B cell (primary cell): ENCODE data around the gene ATP2A1. TPM values are rescaled to one million over a fixed set of nuclear protein-coding genes. Genes with fewer than 3 reads are reported as not detected.

Experiments used
- ATAC-seq: fragments of 200-7000 bp; cut with Tn5 transposase; one replicate; pipeline ENCODE4 v1.10.0; 2021; ENCODE audit warnings: low read depth, mild to moderate bottlenecking, moderate number of reproducible peaks, moderate library complexity
- CTCF ChIA-PET: fragments of 350-600 bp; sonication (Branson Sonifier 250); formaldehyde crosslinking; loops from one replicate; lab custom pipeline; 2021; ENCODE audit warnings: antibody characterized with exemption, inconsistent platforms; lab: Charles Lee
- POLR2A ChIA-PET: fragments of 350-600 bp; sonication (Branson Sonifier 250); formaldehyde crosslinking; loops from one replicate; lab custom pipeline; 2021; ENCODE audit warnings: antibody characterized with exemption; lab: Charles Lee
- DNase-seq: peaks from one replicate; pipeline ENCODE4 v3.0.0; 2013
- H2AFZ ChIP-seq: 2 replicates; pipeline ENCODE4 v1.6.1; 2012; ENCODE audit warnings: mild to moderate bottlenecking, low read depth, low read length; ENCODE audit not compliant: insufficient read depth, poor library complexity, severe bottlenecking
- H3K27ac ChIP-seq, 2 donors: 1 replicate in 1 of 2; 2 replicates in 1 of 2; pipeline ENCODE4 v1.5.1; 2012 to 2013; ENCODE audit warnings: low read length in 2 of 2, mild to moderate bottlenecking in 2 of 2, moderate library complexity in 1 of 2
- H3K27me3 ChIP-seq, 4 experiments: fragments of 200-600 bp in 1 of 4; sonication (generic) in 1 of 4; replicated peaks in 1 of 4; 1 replicate in 2 of 4; 2 replicates in 2 of 4; pipeline versions ENCODE4 v1.6.1 to v1.7.0; 2013 to 2016; ENCODE audit warnings: low read length in 3 of 4, mild to moderate bottlenecking in 2 of 4, mixed read lengths in 1 of 4, moderate library complexity in 1 of 4; ENCODE audit not compliant: insufficient read depth in 4 of 4, control insufficient read depth in 3 of 4; ENCODE audit errors: control extremely low read depth in 1 of 4
- H3K36me3 ChIP-seq, 2 experiments: replicated peaks in 1 of 2; 1 replicate in 1 of 2; 2 replicates in 1 of 2; pipeline versions ENCODE4 v1.6.1 to v1.7.1; 2013; ENCODE audit warnings: low read length in 1 of 2; ENCODE audit not compliant: insufficient read depth in 2 of 2, control insufficient read depth in 1 of 2; ENCODE audit errors: control extremely low read depth in 1 of 2, extremely low read depth in 1 of 2
- H3K4me1 ChIP-seq, 2 donors: fragments of 200-600 bp in 1 of 2; sonication (generic) in 1 of 2; 1 replicate in 1 of 2; 2 replicates in 1 of 2; pipeline versions ENCODE4 v1.5.1 to v1.6.1; 2013 to 2017; ENCODE audit warnings: low read length in 2 of 2; ENCODE audit not compliant: control insufficient read depth in 2 of 2, insufficient read depth in 2 of 2
- H3K4me2 ChIP-seq: replicated peaks from 2 replicates; pipeline ENCODE3; 2012; ENCODE audit warnings: mild to moderate bottlenecking, low read depth, low read length; ENCODE audit not compliant: poor library complexity, severe bottlenecking
- H3K4me3 ChIP-seq, 5 experiments: fragments of 200-600 bp in 1 of 5; sonication (generic) in 1 of 5; 1 replicate in 3 of 5; 2 replicates in 2 of 5; pipeline versions ENCODE4 v1.5.1 to v1.7.0; 2011 to 2016; ENCODE audit warnings: low read length in 4 of 5, mild to moderate bottlenecking in 4 of 5, low read depth in 2 of 5, control low read depth in 1 of 5, moderate library complexity in 1 of 5; ENCODE audit not compliant: insufficient read depth in 1 of 5; ENCODE audit errors: control extremely low read depth in 1 of 5, extremely low read depth in 1 of 5
- H3K79me2 ChIP-seq: fragments of 200-600 bp; sonication (generic); one replicate; pipeline ENCODE4 v1.6.0; 2016; ENCODE audit warnings: low read length; ENCODE audit not compliant: control insufficient read depth, insufficient read depth
- H3K9ac ChIP-seq: fragments of 200-600 bp; sonication (generic); 2 replicates; pipeline ENCODE4 v1.6.1; 2017; ENCODE audit warnings: mild to moderate bottlenecking, low read length, moderate library complexity
- H3K9me3 ChIP-seq, 3 donors: one replicate each; pipeline versions ENCODE4 v1.6.1 to v1.7.1; 2013; ENCODE audit warnings: low read length in 2 of 3; ENCODE audit not compliant: control insufficient read depth in 2 of 3, insufficient read depth in 1 of 3; ENCODE audit errors: control extremely low read depth in 1 of 3
- H4K20me1 ChIP-seq: 2 replicates; pipeline ENCODE4 v1.6.0; 2012; ENCODE audit warnings: mild to moderate bottlenecking, low read length; ENCODE audit not compliant: insufficient read depth, control insufficient read depth, poor library complexity, severe bottlenecking
- H3K27ac Mint-ChIP-seq: one replicate; pipeline ENCODE4 v1.8.0; 2021; ENCODE audit warnings: mixed read lengths
- H3K27me3 Mint-ChIP-seq: one replicate; pipeline ENCODE4 v1.8.0; 2021; ENCODE audit warnings: mixed read lengths
- H3K4me1 Mint-ChIP-seq: one replicate; pipeline ENCODE4 v1.8.0; 2021; ENCODE audit warnings: mixed read lengths
- H3K4me3 Mint-ChIP-seq: one replicate; pipeline ENCODE4 v1.8.0; 2021; ENCODE audit warnings: mixed read lengths
- H3K9me3 Mint-ChIP-seq: one replicate; pipeline ENCODE4 v1.8.0; 2022; ENCODE audit warnings: mixed read lengths; ENCODE audit not compliant: insufficient read depth
- EZH2 ChIP-seq: IDR thresholded peaks from 2 replicates; pipeline ENCODE4 v1.6.1; 2012; ENCODE audit warnings: borderline replicate concordance, low read depth, mild to moderate bottlenecking, moderate library complexity, low read length; ENCODE audit not compliant: insufficient read depth, poor library complexity, severe bottlenecking
- whole genome bisulfite sequencing: methylation state at CpG from one replicate; pipeline ENCODE4 v1.1.5; 2013; ENCODE audit warnings: missing lambda C conversion rate; ENCODE audit not compliant: insufficient coverage; 5-methylcytosine and 5-hydroxymethylcytosine counted together
- intact Hi-C: fragments of 100-400 bp; cut with micrococcal nuclease; formaldehyde crosslinking; loops from one replicate; pipeline ENCODE4 v1.10.0; 2022
- polyA plus RNA-seq: library from polyadenylated mRNA; depleted of rRNA; stranded (reverse); fragments of >200 nt; gene quantifications from 2 replicates; pipeline ENCODE4 v1.2.3, GENCODE V29; 2012
- total RNA-seq, 2 donors: library from RNA; stranded (reverse); fragments of 120-200 nt in 1 of 2; gene quantifications; 1 replicate in 1 of 2; 2 replicates in 1 of 2; pipeline versions ENCODE4 v1.2.3 to v1.2.4, GENCODE V29; 2013 to 2022
- TF ChIP-seq, protein P1 (sequence below): fragments of 200-600 bp; IDR thresholded peaks from one replicate; pipeline ENCODE4 v1.8.0; 2022; ENCODE audit warnings: antibody characterized with exemption, mild to moderate bottlenecking

Gene ATP2A1
- total and polyA plus RNA-seq, 2 donors (not counting 1 experiment from before 2014, with no cell fraction given), result 0.31 to 0.84 TPM

DNA sequence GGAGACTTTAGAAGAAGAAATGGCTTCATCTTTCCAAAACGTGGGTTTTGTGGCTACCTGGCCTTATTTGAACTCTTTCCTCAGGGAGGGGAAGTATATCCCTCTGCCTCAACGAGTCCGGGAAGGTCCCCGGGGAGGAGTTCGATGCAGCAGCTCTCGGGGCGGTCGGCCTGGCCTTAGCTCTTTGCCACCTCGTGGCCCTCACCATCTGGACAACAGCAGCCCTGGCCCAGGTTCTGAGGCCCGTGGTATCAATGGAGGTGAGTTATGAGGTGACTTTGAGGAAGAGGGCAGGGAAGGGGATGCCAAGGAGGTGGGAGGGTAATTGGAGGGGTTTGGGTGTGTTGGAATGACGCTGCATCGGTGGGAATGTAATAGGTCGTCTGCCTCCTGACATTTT lies 47.8 kb upstream of the ATP2A1 start:
- CTCF ChIA-PET, result no interaction called here
- no peaks in the 10 kb centered on the region for H3K9me3 Mint-ChIP-seq
- peaks cover 82% of the 10 kb centered on the region for H3K79me2 ChIP-seq
- H3K4me3 ChIP-seq, result no peak overlapping the region
- peaks cover 3% of the 10 kb centered on the region in 2 donors for H3K4me1 ChIP-seq
- no peak overlapping the region for H3K27ac ChIP-seq
- DNase-seq, result no peak
- H3K27ac Mint-ChIP-seq, result no peak overlapping the region
- no peaks in the 10 kb centered on the region for H3K27me3 Mint-ChIP-seq
- H2AFZ ChIP-seq, result no peak overlapping the region
- 90% methylated on average over 6 of the region's 13 CpGs for WGBS
- no peak for ATAC-seq
- peaks cover 10% of the 10 kb centered on the region for H3K4me1 Mint-ChIP-seq
- intact Hi-C loops, result no loop called here
- no peak overlapping the region for H3K4me3 Mint-ChIP-seq
- no peak overlapping the region for H3K9ac ChIP-seq
- no peaks in the 10 kb centered on the region for H3K27me3 ChIP-seq
- H4K20me1 ChIP-seq, result peaks cover 92% of the 10 kb centered on the region
- peaks cover 4 to 97% of the 10 kb centered on the region in 2 experiments for H3K36me3 ChIP-seq
- TF ChIP-seq, protein P1, sequence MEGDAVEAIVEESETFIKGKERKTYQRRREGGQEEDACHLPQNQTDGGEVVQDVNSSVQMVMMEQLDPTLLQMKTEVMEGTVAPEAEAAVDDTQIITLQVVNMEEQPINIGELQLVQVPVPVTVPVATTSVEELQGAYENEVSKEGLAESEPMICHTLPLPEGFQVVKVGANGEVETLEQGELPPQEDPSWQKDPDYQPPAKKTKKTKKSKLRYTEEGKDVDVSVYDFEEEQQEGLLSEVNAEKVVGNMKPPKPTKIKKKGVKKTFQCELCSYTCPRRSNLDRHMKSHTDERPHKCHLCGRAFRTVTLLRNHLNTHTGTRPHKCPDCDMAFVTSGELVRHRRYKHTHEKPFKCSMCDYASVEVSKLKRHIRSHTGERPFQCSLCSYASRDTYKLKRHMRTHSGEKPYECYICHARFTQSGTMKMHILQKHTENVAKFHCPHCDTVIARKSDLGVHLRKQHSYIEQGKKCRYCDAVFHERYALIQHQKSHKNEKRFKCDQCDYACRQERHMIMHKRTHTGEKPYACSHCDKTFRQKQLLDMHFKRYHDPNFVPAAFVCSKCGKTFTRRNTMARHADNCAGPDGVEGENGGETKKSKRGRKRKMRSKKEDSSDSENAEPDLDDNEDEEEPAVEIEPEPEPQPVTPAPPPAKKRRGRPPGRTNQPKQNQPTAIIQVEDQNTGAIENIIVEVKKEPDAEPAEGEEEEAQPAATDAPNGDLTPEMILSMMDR, result no peak
- TF ChIP-seq EZH2, result no peak
- no peak overlapping the region for H3K4me2 ChIP-seq
- POLR2A ChIA-PET, result interaction anchor here (1.0 kb wide), 1 partner anchor 16 kb away, joined by 3 read pairs; the partner anchor contains the start of gene TUFM
- H3K9me3 ChIP-seq, result no peaks in the 10 kb centered on the region

DNA sequence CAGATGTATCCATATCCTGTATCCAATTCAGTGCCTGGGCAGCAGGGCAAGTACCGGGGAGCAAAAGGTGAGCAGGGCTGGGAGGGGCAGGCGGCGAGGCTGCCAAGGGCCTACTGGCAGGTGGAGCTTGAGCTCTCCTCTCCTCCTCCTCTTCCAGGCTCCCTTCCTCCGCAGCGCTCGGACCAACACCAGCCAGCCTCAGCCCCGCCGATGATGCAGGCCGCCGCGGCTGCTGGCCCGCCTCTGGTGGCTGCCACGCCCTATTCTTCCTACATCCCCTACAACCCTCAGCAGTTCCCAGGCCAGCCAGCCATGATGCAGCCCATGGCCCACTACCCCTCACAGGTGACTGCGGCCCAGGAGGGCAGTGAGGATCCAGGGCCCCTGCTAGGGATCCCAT lies 43.9 kb upstream of the ATP2A1 start:
- WGBS, result 96% methylated on average over 13 of the region's 14 CpGs
- DNase-seq, result no peak
- Histone ChIP-seq H3K4me1 (no peaks in the 10 kb centered on the region), H3K9ac (no peak overlapping the region), H3K27me3 (no peaks in the 10 kb centered on the region), H3K4me2 (no peak overlapping the region), H4K20me1 (peaks cover 71% of the 10 kb centered on the region), H3K9me3 (no peaks in the 10 kb centered on the region), H3K27ac (no peak overlapping the region), H2AFZ (no peak overlapping the region), H3K36me3 (peaks cover 3 to 83% of the 10 kb centered on the region in 2 experiments), H3K79me2 (peaks cover 43% of the 10 kb centered on the region), H3K4me3 (no peak overlapping the region)
- H3K4me1 Mint-ChIP-seq, result no peaks in the 10 kb centered on the region
- no peak overlapping the region for H3K4me3 Mint-ChIP-seq
- H3K9me3 Mint-ChIP-seq, result no peaks in the 10 kb centered on the region
- no peak for ATAC-seq
- intact Hi-C loops, result no loop called here
- POLR2A ChIA-PET, result no interaction called here
- H3K27ac Mint-ChIP-seq, result no peak overlapping the region
- H3K27me3 Mint-ChIP-seq, result no peaks in the 10 kb centered on the region
- CTCF ChIA-PET, result no interaction called here
- TF ChIP-seq, protein P1, result no peak
